GM23338 (cell line): ENCODE measurements around the gene WFDC10B. TPM values are rescaled to one million over a fixed set of nuclear protein-coding genes. Genes with fewer than 3 reads are reported as not detected.

Source experiments
- ATAC-seq: fragments of 200-7000 bp; cut with Tn5 transposase; 3 replicates; pipeline ENCODE4 v1.9.1; 2020
- DNase-seq: peaks from one replicate; pipeline ENCODE4 v3.0.0-alpha.2; 2015; ENCODE audit warnings: low spot score
- H2AFZ ChIP-seq: fragments of 200-600 bp; sonication (generic); 2 replicates; pipeline ENCODE4 v1.8.0; 2016; ENCODE audit warnings: antibody characterized with exemption, mild to moderate bottlenecking, moderate library complexity
- H3F3A ChIP-seq: fragments of 200-600 bp; sonication (generic); replicated peaks from 2 replicates; pipeline ENCODE4 v1.8.0; 2017; ENCODE audit warnings: antibody characterized with exemption, mixed run types, low read depth
- H3K27ac ChIP-seq: fragments of 200-600 bp; sonication (generic); 2 replicates; pipeline ENCODE4 v1.6.1; 2016; ENCODE audit warnings: low read depth
- H3K27me3 ChIP-seq: fragments of 200-600 bp; sonication (generic); 2 replicates; pipeline ENCODE4 v1.8.0; 2016; ENCODE audit warnings: mild to moderate bottlenecking, mixed run types, moderate library complexity; ENCODE audit not compliant: insufficient read depth
- H3K36me3 ChIP-seq: fragments of 200-600 bp; sonication (generic); 2 replicates; pipeline ENCODE4 v1.8.0; 2016; ENCODE audit warnings: mild to moderate bottlenecking; ENCODE audit not compliant: insufficient read depth
- H3K4me1 ChIP-seq: fragments of 200-600 bp; sonication (generic); 2 replicates; pipeline ENCODE4 v1.8.0; 2016; ENCODE audit warnings: mild to moderate bottlenecking, moderate library complexity; ENCODE audit not compliant: insufficient read depth
- H3K4me2 ChIP-seq: fragments of 200-600 bp; sonication (generic); 2 replicates; pipeline ENCODE4 v1.7.1; 2017; ENCODE audit warnings: mixed run types
- H3K4me3 ChIP-seq: fragments of 200-600 bp; sonication (generic); 2 replicates; pipeline ENCODE4 v1.6.1; 2016; ENCODE audit warnings: mixed run types
- H3K79me2 ChIP-seq: fragments of 200-600 bp; sonication (generic); replicated peaks from 2 replicates; pipeline ENCODE4 v1.8.0; 2017; ENCODE audit warnings: mild to moderate bottlenecking; ENCODE audit not compliant: insufficient read depth
- H3K9me2 ChIP-seq: fragments of 200-600 bp; sonication (generic); 2 replicates; pipeline ENCODE4 v1.8.0; 2017; ENCODE audit not compliant: insufficient read depth
- H4K20me1 ChIP-seq: fragments of 200-600 bp; sonication (generic); replicated peaks from 2 replicates; pipeline ENCODE4 v1.8.0; 2017; ENCODE audit warnings: mild to moderate bottlenecking; ENCODE audit not compliant: insufficient read depth
- H3K27ac Mint-ChIP-seq: 2 replicates; pipeline ENCODE4 v1.8.0; 2020; ENCODE audit warnings: inconsistent platforms, mild to moderate bottlenecking, moderate library complexity, mixed read lengths
- H3K27me3 Mint-ChIP-seq: 3 replicates; pipeline ENCODE4 v1.8.0; 2022; ENCODE audit warnings: low read depth, mild to moderate bottlenecking, moderate library complexity, mixed read lengths, inconsistent platforms; ENCODE audit not compliant: insufficient read depth, poor library complexity
- H3K36me3 Mint-ChIP-seq: 3 replicates; pipeline ENCODE4 v1.8.0; 2021; ENCODE audit warnings: low read depth, mild to moderate bottlenecking, inconsistent platforms, moderate library complexity, mixed read lengths
- H3K4me1 Mint-ChIP-seq: 3 replicates; pipeline ENCODE4 v1.8.0; 2020; ENCODE audit warnings: mild to moderate bottlenecking, inconsistent platforms, mixed read lengths
- H3K4me3 Mint-ChIP-seq: 3 replicates; pipeline ENCODE4 v1.8.0; 2021; ENCODE audit warnings: moderate library complexity, mild to moderate bottlenecking, inconsistent platforms, mixed read lengths
- H3K9me3 Mint-ChIP-seq: 3 replicates; pipeline ENCODE4 v1.8.0; 2020; ENCODE audit warnings: moderate library complexity, mild to moderate bottlenecking, inconsistent platforms, mixed read lengths
- CREB1 ChIP-seq: fragments of 250-450 bp; sonication (Bioruptor Pico); IDR thresholded peaks from 2 replicates; pipeline ENCODE4 v1.5.0; 2020; ENCODE audit warnings: low read depth, mild to moderate bottlenecking, moderate library complexity
- EZH2 ChIP-seq: fragments of 200-600 bp; sonication (generic); IDR thresholded peaks from one replicate; pipeline ENCODE4 v1.8.0; 2017; ENCODE audit warnings: antibody characterized with exemption, mild to moderate bottlenecking, low read depth; ENCODE audit not compliant: unreplicated experiment
- EZH2phosphoT487 ChIP-seq: fragments of 200-600 bp; sonication (generic); IDR thresholded peaks from one replicate; pipeline ENCODE4 v1.8.1; 2018; ENCODE audit warnings: antibody characterized with exemption; ENCODE audit not compliant: unreplicated experiment
- JUNB ChIP-seq: IDR thresholded peaks from one replicate; pipeline ENCODE4 v1.6.1; 2016; ENCODE audit warnings: antibody characterized with exemption; ENCODE audit not compliant: unreplicated experiment
- NANOG ChIP-seq: IDR thresholded peaks from 2 replicates; pipeline ENCODE4 v1.6.1; 2016; ENCODE audit warnings: antibody characterized with exemption, borderline replicate concordance
- POLR2AphosphoS5 ChIP-seq: IDR thresholded peaks from 2 replicates; pipeline ENCODE4 v1.6.1; 2016; ENCODE audit warnings: antibody characterized with exemption, low read depth
- STAT1 ChIP-seq: IDR thresholded peaks from one replicate; pipeline ENCODE4 v1.6.1; 2016; ENCODE audit warnings: antibody characterized with exemption; ENCODE audit not compliant: unreplicated experiment
- ZNF114 ChIP-seq: fragments of 250-450 bp; sonication (Bioruptor Pico); IDR thresholded peaks from 2 replicates; pipeline ENCODE4 v1.5.0; 2020; ENCODE audit warnings: mild to moderate bottlenecking, moderate library complexity
- ZNF331 ChIP-seq: fragments of 250-450 bp; sonication (Bioruptor Pico); IDR thresholded peaks from 2 replicates; pipeline ENCODE4 v1.5.0; 2020; ENCODE audit warnings: low read depth, mild to moderate bottlenecking, moderate library complexity
- polyA plus RNA-seq: library from polyadenylated mRNA; unstranded; fragments of >200 nt; fragmentation: Nextera tagmentation; extraction: Ambion mirVana; gene quantifications from 2 replicates; pipeline ENCODE4 v1.2.1, GENCODE V29; 2016
- total RNA-seq: library from RNA; depleted of rRNA; stranded (reverse); fragments of >200 nt; shearing (Covaris generic); gene quantifications from 2 replicates; pipeline ENCODE4 v1.2.3, GENCODE V29; 2014
- TF ChIP-seq, protein P1 (sequence below): fragments of 250-450 bp; sonication (Bioruptor Pico); IDR thresholded peaks from 2 replicates; pipeline ENCODE4 v1.5.0; 2020; ENCODE audit warnings: mild to moderate bottlenecking, moderate library complexity
- TF ChIP-seq, protein P2 (sequence below), 2 experiments: fragments of 200-600 bp in 1 of 2; sonication (generic) in 1 of 2; conservative IDR thresholded peaks; 2 replicates each; pipeline versions ENCODE4 v1.5.1 to v1.6.1; 2016 to 2017; ENCODE audit warnings: antibody characterized with exemption in 2 of 2, low read depth in 2 of 2, mild to moderate bottlenecking in 2 of 2, moderate library complexity in 1 of 2
- TF ChIP-seq, protein P3 (sequence below): IDR thresholded peaks from one replicate; pipeline ENCODE4 v1.6.1; 2018; ENCODE audit warnings: antibody characterized with exemption; ENCODE audit not compliant: unreplicated experiment
- TF ChIP-seq, protein P4 (sequence below): IDR thresholded peaks from 2 replicates; pipeline ENCODE4 v1.6.1; 2016; ENCODE audit warnings: antibody characterized with exemption

The WFDC10B gene
- total and polyA plus RNA-seq, 2 experiments from 2014 or later, result 1.0 TPM; not detected in 1

DNA sequence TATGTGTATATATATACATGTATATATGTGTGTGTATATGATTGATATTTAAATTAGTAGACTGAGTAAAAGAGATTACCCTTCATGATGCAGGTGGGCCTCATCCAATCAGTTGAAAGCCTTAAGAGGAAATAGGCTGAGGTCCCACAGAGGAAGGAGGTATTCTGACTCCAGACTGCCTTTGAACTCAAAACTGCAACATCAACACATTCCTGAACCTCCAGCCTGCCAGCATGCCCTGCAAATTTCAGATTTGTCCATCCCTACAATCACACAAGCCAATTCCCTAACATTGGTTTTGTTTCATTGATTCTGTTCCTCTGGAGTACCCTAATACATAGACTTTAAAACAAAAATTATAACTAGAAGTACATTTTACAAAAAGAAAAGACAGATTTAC lies 40.2 kb upstream of the WFDC10B start:
- peaks cover 2% of the 10 kb centered on the region for H3K27me3 Mint-ChIP-seq

More for the DNA sequence above, 40.2 kb upstream of the WFDC10B start:
- H3K27ac Mint-ChIP-seq, result no peak overlapping the region
- H3K4me2 ChIP-seq, result no peak overlapping the region
- peaks cover 11% of the 10 kb centered on the region; the same call in 1 of the 2 replicates for H3K9me2 ChIP-seq
- H3K4me3 ChIP-seq, result no peak overlapping the region
- H3K36me3 Mint-ChIP-seq, result no peaks in the 10 kb centered on the region
- H3K36me3 ChIP-seq, result 0 out of 2 replicates have a peak, but pooled peaks cover 2% of the 10 kb centered on the region
- H3K4me1 ChIP-seq, result no peaks in the 10 kb centered on the region
- H3K9me3 Mint-ChIP-seq, result no peaks in the 10 kb centered on the region; the same call in 2 of the 3 replicates
- H3K4me3 Mint-ChIP-seq, result no peak overlapping the region
- ATAC-seq, result no peak
- H3K4me1 Mint-ChIP-seq, result no peaks in the 10 kb centered on the region
- no peak for TF ChIP-seq CREB1
- no peak for TF ChIP-seq ZNF331 (CRISPR knock-in tag)
- TF ChIP-seq NANOG, result no peak
- TF ChIP-seq EZH2, result no peak
- TF ChIP-seq ZNF114, result no peak
- no peak for TF ChIP-seq EZH2phosphoT487
- no peak for TF ChIP-seq POLR2AphosphoS5
- TF ChIP-seq JUNB, result no peak
- TF ChIP-seq, protein P1, sequence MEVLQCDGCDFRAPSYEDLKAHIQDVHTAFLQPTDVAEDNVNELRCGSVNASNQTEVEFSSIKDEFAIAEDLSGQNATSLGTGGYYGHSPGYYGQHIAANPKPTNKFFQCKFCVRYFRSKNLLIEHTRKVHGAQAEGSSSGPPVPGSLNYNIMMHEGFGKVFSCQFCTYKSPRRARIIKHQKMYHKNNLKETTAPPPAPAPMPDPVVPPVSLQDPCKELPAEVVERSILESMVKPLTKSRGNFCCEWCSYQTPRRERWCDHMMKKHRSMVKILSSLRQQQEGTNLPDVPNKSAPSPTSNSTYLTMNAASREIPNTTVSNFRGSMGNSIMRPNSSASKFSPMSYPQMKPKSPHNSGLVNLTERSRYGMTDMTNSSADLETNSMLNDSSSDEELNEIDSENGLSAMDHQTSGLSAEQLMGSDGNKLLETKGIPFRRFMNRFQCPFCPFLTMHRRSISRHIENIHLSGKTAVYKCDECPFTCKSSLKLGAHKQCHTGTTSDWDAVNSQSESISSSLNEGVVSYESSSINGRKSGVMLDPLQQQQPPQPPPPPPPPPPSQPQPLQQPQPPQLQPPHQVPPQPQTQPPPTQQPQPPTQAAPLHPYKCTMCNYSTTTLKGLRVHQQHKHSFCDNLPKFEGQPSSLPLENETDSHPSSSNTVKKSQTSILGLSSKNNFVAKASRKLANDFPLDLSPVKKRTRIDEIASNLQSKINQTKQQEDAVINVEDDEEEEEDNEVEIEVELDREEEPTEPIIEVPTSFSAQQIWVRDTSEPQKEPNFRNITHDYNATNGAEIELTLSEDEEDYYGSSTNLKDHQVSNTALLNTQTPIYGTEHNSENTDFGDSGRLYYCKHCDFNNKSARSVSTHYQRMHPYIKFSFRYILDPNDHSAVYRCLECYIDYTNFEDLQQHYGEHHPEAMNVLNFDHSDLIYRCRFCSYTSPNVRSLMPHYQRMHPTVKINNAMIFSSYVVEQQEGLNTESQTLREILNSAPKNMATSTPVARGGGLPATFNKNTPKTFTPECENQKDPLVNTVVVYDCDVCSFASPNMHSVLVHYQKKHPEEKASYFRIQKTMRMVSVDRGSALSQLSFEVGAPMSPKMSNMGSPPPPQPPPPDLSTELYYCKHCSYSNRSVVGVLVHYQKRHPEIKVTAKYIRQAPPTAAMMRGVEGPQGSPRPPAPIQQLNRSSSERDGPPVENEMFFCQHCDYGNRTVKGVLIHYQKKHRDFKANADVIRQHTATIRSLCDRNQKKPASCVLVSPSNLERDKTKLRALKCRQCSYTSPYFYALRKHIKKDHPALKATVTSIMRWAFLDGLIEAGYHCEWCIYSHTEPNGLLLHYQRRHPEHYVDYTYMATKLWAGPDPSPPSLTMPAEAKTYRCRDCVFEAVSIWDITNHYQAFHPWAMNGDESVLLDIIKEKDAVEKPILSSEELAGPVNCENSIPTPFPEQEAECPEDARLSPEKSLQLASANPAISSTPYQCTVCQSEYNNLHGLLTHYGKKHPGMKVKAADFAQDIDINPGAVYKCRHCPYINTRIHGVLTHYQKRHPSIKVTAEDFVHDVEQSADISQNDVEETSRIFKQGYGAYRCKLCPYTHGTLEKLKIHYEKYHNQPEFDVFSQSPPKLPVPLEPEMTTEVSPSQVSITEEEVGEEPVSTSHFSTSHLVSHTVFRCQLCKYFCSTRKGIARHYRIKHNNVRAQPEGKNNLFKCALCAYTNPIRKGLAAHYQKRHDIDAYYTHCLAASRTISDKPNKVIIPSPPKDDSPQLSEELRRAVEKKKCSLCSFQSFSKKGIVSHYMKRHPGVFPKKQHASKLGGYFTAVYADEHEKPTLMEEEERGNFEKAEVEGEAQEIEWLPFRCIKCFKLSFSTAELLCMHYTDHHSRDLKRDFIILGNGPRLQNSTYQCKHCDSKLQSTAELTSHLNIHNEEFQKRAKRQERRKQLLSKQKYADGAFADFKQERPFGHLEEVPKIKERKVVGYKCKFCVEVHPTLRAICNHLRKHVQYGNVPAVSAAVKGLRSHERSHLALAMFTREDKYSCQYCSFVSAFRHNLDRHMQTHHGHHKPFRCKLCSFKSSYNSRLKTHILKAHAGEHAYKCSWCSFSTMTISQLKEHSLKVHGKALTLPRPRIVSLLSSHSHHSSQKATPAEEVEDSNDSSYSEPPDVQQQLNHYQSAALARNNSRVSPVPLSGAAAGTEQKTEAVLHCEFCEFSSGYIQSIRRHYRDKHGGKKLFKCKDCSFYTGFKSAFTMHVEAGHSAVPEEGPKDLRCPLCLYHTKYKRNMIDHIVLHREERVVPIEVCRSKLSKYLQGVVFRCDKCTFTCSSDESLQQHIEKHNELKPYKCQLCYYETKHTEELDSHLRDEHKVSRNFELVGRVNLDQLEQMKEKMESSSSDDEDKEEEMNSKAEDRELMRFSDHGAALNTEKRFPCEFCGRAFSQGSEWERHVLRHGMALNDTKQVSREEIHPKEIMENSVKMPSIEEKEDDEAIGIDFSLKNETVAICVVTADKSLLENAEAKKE (CRISPR knock-in tag), result no peak
- TF ChIP-seq, protein P2, sequence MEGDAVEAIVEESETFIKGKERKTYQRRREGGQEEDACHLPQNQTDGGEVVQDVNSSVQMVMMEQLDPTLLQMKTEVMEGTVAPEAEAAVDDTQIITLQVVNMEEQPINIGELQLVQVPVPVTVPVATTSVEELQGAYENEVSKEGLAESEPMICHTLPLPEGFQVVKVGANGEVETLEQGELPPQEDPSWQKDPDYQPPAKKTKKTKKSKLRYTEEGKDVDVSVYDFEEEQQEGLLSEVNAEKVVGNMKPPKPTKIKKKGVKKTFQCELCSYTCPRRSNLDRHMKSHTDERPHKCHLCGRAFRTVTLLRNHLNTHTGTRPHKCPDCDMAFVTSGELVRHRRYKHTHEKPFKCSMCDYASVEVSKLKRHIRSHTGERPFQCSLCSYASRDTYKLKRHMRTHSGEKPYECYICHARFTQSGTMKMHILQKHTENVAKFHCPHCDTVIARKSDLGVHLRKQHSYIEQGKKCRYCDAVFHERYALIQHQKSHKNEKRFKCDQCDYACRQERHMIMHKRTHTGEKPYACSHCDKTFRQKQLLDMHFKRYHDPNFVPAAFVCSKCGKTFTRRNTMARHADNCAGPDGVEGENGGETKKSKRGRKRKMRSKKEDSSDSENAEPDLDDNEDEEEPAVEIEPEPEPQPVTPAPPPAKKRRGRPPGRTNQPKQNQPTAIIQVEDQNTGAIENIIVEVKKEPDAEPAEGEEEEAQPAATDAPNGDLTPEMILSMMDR (conservative IDR thresholded peaks at IDR 0.05; ENCODE audit: low read depth in 2 of 2), result no peak
- TF ChIP-seq, protein P3, sequence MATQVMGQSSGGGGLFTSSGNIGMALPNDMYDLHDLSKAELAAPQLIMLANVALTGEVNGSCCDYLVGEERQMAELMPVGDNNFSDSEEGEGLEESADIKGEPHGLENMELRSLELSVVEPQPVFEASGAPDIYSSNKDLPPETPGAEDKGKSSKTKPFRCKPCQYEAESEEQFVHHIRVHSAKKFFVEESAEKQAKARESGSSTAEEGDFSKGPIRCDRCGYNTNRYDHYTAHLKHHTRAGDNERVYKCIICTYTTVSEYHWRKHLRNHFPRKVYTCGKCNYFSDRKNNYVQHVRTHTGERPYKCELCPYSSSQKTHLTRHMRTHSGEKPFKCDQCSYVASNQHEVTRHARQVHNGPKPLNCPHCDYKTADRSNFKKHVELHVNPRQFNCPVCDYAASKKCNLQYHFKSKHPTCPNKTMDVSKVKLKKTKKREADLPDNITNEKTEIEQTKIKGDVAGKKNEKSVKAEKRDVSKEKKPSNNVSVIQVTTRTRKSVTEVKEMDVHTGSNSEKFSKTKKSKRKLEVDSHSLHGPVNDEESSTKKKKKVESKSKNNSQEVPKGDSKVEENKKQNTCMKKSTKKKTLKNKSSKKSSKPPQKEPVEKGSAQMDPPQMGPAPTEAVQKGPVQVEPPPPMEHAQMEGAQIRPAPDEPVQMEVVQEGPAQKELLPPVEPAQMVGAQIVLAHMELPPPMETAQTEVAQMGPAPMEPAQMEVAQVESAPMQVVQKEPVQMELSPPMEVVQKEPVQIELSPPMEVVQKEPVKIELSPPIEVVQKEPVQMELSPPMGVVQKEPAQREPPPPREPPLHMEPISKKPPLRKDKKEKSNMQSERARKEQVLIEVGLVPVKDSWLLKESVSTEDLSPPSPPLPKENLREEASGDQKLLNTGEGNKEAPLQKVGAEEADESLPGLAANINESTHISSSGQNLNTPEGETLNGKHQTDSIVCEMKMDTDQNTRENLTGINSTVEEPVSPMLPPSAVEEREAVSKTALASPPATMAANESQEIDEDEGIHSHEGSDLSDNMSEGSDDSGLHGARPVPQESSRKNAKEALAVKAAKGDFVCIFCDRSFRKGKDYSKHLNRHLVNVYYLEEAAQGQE, result no peak
- TF ChIP-seq, protein P4, sequence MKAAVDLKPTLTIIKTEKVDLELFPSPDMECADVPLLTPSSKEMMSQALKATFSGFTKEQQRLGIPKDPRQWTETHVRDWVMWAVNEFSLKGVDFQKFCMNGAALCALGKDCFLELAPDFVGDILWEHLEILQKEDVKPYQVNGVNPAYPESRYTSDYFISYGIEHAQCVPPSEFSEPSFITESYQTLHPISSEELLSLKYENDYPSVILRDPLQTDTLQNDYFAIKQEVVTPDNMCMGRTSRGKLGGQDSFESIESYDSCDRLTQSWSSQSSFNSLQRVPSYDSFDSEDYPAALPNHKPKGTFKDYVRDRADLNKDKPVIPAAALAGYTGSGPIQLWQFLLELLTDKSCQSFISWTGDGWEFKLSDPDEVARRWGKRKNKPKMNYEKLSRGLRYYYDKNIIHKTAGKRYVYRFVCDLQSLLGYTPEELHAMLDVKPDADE, result no peak
- TF ChIP-seq STAT1, result no peak
- no peaks in the 10 kb centered on the region for H3F3A ChIP-seq
- H3K79me2 ChIP-seq, result no peaks in the 10 kb centered on the region
- H3K27me3 ChIP-seq, result no peaks in the 10 kb centered on the region
- H2AFZ ChIP-seq, result no peak overlapping the region
- DNase-seq, result no peak
- H4K20me1 ChIP-seq, result no peaks in the 10 kb centered on the region
- H3K27ac ChIP-seq, result no peak overlapping the region
